NCI-H524 (cell line): ENCODE results near the gene PCDH1.
"Not testable (repeated sequence)": the region's sequence is repeated elsewhere in the genome, so short reads cannot be mapped to it uniquely, and the experiment has no call there.

Experiments used
- DNase-seq, 2 experiments: peaks; one replicate each; lab custom pipeline; 2025; lab: John Stamatoyannopoulos, UW

The PCDH1 gene

DNA sequence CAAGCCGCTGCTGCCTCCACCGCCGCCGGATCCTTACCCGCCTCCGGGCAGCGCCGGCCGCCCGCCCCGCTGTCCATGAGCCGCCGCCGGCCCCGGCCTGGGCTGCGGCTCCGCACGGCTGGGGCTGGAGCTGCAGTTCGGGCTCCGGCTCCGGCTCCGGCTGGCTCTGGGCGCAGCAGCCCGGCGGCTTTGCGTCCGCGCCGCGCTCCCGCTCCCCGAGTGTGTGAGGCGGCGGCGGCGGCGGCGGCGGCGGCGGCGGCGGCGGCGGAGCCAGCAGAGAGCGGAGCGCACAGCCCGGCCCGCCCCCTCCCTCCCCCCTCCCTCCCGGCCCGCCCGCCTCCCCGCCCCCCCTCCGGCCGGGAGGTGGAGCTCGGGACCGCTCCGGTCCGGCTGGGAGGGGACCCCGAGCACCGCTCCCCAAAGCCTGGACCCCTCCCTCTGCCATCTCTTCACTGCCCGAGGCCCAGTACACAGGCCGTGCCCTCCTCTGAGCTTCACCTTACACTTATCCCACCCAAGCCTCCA, at the start of gene PCDH1:
TSS of gene PCDH1 (minus strand) at position 225 of the 525 bp plus-strand sequence. CDS start at position 77, 148 bp downstream.
- DNase-seq: no peak

DNA sequence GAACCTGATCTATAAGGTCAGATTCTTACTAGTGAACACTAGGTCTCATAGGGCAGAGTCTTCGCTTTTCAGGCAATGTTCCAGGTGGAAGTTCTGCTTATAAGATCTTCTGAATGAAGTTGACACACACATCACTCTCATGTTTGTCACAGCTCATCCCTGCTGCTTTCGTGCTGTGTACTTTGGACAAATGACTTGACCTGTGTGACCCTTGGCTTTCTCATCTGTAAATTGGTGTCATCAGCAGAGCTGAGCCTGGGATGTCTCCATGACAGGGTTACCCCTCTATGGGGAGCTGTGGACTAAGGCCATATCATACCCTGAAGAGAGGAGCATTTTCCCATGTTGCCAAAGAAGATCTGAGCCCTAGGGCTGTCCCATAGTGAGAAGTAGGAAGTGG, 48.2 kb upstream of the PCDH1 start:
- no peak for DNase-seq

DNA sequence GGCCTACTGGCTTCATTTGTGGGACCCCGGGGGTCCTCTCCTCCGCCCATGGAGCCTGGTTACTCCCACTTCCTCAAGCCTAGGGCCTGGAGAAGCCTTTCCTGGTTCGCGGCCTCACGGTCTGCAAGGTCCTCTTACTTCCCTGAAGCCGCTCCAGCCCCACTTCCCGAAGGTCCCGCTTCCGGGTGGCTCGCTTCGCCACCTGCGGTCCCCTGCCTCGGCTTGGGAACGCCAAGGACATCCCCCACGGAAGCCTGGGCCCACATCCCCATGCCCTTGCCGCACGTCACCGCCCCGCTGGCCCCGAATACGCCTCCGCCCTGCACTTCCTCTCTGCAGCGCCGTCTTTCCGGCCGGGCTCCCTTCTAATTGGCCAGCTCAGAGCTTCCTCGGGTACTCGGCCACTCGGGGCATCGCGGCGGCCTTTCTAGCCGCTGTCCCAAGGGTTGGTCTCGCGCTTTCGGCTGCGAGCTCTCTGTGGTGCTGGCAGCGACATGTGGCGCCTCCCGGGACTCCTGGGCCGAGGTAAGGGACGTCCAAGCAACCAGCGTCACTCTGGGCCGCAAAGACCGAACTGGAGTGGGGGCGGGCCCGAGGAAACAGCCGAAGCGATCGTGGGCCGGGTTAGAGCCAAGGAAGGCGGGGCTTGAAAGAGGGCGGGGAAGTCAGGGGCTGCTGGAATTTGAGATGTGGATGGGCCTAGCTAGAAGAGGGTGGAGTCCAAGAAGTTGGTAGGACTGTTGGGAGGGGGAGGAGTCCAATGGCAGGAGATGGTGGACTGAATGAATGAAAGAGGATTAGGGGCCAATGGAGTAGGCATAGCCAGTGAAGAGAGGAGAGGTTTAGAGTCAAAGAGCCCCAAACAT, 45.5 kb upstream of the PCDH1 start, which contains the start of gene DELE1:
TSS of gene DELE1 (plus strand) at position 424 of the 866 bp plus-strand sequence. CDS start at position 495, 71 bp downstream.
- peak; percentile 86 to 96 for DNase-seq

DNA sequence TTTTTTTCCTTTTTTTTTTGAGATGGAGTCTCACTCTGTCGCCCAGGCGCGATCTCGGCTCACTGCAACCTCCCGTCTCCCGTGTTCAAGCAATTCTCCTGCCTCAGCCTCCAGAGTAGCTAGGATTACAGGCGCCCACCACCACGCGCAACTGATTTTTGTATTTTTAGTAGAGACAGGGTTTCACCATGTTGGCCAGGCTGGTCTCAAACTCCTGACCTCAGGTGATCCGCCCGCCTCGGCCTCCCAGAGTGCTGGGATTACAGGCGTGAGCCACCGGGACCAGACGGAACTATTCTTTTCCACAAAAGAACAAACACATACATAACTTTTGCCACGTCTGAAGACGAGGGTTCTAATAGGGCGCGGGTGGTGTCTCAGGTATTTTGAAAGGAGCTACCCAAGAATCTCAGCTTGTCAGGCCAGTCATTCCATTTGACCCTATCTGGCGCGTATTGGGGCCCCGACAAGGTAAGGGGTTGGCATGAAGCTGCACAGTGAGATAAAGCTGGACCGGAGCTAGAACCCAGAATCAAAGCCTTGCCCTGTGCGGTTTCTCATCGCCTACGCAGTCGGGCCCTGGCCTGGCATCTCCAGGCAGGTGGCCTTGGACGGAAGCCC, 44.7 kb upstream of the PCDH1 start:
- not testable (repeated sequence) for DNase-seq

DNA sequence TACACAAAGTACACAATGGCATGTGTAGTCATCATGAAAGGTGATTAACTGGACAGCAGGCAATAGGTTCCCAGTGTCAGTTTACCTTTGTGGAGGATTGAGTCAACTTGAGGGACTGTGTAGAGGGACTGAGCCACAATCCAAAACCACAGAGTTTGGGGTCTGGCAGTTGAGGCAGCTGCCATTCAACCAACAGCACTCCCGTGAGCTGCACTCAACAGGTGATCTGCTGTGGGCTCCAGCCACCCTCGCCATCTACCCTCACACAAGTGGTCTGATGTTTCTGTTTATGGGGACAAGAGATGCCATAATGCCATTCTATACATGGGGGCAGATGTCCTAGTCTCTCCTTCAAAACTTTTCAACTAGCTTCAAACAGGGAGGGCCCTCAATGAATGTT, 42.6 kb upstream of the PCDH1 start:
- DNase-seq: no peak

DNA sequence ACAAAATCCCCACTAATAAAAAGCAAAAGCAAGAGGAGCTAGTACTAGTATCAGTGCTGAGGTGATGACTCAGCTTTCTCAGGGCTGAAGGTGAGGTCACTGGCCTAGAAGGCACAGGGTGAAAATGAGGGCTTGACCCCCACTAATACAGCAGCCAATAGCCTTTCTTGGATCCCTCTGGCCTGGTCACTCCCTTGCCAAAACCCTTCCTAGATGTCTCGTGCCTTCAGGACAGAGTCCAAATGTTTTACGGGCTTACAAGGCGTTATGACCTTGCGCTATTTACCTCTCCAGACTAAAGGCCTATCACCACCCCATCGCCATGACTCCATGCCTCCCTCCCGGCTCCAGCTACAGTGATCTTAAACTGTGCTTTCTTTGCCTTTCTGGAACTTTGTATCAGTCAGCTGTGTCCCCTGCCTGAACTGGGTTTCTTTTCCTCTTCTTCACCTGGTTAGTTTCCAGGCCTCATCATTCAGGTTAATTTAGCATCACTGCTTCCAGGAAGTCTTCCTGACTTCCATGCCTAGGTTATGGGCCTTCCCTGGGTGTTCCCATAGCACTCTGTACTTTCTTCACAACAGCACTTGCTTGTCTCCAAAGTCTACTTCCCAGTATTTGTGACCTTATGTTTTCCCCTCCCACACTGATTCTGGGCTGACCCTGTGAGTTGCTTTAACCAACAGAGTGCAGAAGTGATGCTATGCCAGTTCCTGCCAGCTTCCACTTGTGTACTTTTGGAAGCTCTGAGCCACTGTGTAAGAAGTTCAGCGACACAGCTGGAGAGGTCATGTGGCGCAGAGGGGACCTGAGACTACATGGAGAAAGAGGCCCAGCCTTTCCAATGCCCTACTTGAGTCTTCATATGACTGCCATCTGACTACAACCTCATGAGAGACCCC, 41.3 kb upstream of the PCDH1 start:
- no peak for DNase-seq

DNA sequence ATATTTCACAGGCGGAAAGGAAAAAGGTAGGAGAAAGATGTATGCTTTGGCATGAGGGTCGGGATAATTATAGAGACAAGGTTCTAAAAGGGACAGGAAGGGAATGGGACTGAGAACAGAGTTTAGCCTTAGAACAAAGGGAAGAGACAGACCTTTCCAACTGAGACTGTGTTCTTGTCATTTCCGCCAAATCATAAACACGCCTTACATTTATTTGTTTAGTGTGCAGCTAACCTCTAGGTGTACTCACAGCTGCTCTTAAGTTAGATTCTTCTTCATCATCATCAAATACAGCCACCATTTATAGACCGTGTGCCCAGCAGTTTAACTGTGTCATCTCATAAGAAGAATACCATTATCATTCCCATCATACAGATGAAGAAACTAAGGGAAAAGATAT, 39.5 kb upstream of the PCDH1 start:
- no peak for DNase-seq

DNA sequence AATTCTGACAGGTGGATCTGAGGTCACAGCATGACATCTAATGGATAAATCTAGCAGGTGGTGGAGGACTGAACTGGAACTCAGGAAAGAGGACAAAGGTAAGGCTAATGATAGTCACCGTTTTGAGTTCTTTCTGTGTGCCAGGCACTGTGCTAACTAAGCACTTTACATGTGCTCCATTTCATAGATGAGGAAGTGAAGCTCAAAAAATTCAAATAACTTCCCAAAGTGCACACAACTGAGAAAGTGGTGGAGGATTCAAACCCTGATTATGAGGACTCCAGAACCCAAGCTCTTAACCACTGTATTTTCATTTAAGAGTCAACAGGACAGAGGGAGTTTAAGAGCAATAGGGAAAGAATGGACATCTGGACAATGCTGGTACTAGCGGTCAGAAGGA, 38.3 kb upstream of the PCDH1 start:
- DNase-seq: no peak

DNA sequence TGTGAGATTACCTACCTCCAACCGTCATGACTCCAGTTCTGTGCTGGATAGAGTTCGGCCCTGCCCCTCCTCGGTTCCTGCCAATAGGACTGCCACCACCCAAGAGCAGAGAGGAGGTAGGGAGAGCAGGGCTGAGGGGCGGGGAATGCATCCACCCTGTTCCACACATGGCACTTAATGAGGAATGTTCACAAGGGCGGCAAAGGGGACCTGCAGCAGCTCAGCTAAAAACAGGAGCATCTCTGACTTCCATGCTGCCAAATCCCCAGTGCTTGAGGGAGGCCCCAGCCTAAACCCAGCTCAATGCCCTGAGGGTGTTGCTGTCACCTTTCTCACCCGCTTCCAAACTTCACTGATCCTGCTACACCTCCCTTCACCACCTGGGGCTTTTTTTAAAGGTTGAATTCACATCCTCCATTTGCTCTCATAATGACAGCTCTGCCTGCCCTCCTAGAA, 37.7 kb upstream of the PCDH1 start:
- no peak for DNase-seq

DNA sequence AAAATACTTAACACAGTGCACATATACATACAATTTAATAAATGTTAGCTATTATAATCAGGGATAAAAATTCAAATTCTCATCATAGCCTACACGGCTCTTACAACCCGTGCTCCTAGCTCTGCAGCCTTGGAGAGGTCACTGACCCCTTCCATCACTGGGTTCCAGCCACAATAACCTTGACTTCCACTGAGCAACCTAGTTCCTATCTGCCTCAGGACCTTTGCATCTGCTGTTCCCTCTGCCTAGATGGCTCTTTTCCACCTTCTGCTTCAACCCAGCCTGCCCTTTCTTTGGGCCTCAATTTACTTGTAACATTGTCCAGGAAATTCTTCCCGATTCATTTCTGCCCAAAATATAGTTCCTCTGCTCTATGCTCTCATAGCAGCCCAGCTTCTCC, 36.6 kb upstream of the PCDH1 start:
- DNase-seq: no peak

DNA sequence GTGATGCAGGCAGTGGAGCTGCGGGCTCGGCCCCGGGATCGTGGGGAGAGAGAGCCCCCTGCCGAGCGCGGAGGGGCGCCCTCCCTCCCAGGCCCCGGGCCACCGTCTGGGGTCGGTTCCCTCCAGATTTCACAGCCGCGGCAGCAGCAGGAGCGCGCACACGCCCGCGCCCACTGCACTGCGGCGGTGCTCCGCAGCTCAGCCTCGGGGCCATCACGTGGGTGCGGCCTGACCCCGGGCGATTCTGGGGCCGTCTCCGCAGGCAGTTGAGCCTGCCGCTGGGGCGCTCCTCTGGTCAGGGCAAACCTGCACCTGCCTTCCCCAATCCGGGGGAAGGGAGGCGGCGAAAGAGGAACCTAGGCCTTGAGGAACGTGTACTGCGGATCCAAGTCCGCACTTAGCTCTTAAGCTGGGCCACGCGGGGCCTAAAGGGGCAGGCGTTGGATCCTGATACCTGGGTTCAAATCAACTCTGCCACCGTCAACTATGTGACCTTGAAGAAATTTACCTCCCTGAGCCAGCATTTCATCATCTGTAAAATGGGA, 36.1 kb upstream of the PCDH1 start:
- DNase-seq: peak; percentile 17 to 66

DNA sequence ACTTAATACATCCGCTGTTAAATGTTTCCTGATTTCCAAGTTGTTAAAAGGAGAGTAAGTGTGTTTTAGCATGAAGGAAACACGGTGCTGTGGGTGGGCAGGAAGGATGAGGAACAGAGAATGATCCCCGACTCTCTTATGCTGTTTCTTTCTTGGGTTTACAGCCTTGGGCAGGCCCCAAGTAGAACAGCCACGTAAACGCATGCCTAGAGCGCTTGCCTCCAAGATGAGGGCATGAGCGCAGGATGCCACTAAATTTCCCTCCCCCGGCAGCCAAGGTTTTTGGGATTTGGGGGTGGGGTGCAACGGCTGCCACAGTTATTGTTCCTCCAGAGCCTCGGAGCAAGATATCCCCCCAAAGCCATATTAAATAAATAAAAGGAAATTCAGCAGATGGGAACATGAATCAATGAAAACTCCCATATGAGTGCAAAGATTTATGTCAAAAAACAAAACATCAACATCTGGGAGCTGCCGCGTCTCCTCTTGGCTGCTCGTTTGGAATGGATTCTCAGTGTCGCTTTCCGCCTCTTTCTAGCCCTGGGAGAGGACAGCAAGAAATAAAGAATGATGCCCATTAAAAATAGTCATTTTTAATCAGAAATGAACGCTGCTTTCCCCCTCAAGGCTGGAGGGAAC, 35.5 kb upstream of the PCDH1 start:
- peak in 1 of 2 experiments; percentile 22 for DNase-seq

DNA sequence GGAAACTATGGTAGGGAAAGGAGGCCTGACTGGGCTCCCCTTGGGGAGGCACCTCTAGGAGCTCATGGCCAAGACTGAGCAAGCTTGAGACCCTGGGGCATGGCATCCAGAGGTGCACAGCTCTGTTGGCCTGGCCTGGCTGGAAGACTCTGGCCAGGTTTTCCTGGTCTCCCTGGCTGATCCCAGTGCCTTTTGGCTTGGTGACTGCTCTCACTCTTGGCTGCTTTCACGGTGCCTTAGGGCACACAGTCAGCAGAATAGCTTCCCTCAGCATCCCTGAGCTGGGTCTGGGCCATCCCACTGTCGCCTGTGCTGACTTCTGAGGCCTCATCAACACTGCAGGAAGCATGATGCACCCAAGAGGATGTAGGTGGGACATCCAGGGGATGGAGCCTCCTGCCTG, 32.1 kb upstream of the PCDH1 start:
- no peak for DNase-seq

DNA sequence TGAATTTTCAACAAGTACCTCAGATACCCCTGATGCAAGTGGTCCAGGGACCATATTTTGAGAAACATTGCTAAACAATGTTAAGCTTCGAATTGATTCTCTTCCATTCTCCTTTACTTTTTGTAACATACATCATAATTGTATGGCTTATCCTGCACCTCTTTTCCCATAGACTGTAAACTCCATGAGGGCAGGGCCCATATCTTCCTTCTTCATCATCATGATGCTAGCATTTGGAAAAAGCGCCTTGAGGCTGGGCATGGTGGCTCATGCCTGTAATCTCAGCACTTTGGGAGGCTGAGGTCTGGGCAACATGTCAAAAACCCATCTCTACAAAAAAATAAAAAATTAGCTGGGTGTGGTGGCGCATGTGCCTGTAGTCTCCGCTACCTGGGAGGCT, 31.0 kb upstream of the PCDH1 start:
- DNase-seq: no peak

DNA sequence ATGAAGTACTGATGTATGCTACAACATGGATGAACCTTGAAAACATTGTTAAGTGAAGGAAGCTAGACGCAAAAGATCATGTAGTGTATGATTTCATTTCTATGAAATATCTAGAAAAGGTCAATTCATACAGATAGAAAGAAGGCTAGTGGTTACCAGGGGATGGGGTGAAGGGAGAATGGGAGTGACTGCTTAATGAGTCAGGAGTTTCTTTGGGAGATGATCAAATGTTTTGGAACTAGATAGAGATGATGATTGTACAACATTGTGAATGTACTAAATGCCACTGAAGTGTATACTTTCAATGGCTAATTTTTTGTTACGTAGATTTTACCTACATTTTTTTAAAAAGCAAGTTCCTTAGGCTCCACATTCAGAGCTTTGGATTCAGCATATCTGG, 30.6 kb upstream of the PCDH1 start:
- DNase-seq: no peak

DNA sequence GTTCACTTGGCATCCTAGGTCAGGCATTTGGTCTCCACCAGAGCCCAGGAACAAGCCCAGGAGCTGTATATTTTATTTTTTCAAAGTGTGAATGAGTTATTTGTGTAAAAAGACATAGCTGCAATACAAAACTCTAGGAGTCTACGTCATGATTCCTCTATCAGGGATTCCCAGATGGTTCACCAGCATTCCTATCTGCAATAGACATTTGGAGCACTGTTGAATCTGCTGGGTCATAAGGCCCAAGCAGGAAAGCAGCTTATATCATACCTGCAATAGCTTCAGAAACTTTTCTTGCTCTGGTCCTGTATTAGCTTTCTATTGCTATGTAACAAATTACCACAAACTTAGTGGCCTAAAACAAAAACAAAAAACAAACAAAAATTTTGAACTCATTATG, 28.8 kb upstream of the PCDH1 start:
- no peak for DNase-seq

DNA sequence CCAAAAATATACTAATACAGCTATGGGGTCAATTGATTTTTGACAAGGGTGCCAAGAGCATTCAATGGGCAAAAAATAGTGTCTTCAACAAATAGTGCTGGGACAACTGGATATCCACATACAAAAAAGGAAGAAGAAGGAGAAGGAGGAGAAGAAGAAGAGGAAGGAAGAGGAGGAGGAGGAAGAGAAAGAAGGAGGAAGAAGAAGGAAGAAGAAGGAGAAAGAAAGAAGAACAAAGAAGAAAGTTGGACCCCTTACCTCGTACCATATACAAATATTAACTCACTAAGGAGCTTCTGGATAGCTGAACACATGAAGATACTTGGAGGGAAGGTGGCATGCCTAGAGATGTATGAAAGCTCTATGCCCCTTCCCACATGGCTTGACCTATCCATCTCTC, 28.3 kb upstream of the PCDH1 start:
- DNase-seq: no peak

DNA sequence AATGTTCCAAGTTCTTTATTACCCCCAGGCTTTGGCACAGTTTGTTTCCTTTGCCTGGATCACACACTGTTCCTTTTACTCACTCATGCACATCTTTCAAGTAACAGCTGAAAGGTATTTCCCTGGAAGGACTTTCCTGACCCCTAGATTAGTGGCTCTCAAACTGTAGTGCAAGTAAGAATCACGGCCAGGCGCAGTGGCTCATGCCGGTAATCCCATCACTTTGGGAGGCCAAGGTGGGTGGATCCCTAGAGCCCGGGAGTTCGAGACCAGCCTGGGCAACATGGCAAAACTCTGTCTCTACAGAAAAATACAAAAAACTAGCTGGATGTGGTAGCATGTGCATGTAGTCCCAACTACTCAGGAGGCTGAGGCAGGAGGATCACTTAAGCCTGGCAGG, 26.3 kb upstream of the PCDH1 start:
- DNase-seq: no peak

DNA sequence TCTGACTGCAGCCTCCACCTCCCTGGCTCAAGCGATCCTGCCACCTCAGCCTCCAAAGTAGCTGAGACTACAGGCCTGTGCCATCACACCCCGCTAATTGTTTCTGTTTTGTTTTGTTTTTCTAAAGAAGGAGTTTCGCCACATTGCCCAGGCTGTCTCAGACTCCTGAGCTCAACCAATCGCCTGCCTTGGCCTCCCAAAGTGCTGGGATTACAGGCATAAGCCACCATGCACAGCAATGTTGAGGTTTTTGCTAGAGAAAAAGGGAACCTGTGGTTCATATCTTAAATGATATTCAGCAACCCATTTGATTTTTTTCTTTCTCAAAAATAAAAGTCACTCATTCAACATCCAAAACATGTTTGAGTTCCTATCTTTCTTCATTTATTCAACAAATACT, 25.1 kb upstream of the PCDH1 start:
- DNase-seq: no peak

DNA sequence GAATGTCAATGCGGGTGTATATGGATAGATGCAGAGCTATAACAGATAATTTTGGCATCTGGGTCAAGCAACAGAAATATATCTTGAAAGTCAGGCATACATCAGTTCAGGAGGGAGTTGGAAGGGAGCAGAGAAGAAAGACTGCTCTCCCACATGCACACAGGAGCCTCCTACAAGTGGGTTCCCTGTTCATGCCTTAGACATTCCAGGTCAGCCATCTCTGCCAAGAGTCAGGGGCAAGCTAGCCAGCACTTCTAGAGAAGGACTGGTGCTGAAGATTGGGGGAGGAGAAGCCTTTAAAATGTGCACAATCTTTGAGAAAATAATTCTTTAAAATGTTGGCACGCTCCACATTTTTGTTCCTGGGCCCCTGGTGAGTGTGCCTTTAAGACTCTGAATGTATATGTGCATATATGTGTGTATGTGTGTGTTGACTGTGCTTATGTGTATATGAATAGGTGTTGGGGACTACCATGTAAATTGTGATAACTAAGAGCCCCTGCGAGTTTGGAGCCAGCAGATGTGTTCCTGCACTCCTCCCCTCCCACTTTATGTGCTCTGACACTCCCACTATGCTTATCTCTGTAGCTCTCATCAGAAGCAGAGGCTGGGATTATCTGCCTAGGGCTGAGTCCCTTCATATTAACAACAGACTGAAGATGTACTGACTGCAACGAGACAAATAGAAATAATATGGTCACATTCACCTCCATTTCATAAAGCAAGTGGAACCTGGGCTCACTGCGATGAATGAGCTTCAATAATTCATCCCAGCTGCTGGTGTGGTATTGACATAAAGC, 24.0 kb upstream of the PCDH1 start:
- no peak for DNase-seq
